ENCODE measurements around the gene ZSCAN30.

DNA sequence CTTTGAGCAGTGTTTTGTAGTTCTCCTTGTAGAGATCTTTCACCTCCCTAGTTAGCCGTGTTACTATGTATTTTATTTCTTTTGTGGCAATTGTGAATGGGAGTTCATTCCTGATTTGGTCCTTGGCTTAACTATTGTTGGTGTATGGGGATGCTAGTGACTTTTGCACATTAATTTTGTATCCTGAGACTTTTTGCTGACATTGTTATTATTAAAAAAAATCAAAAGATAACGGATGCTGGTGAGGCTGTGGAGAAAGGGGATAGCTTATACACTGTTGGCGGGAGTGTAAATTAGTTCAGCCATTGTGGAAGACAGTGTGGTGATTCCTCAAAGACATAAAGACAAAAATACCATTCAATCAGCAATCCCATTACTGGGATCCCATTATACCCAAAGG is 66.2 kb downstream of the ZSCAN30 start:
- TF ChIP-seq, protein P1, sequence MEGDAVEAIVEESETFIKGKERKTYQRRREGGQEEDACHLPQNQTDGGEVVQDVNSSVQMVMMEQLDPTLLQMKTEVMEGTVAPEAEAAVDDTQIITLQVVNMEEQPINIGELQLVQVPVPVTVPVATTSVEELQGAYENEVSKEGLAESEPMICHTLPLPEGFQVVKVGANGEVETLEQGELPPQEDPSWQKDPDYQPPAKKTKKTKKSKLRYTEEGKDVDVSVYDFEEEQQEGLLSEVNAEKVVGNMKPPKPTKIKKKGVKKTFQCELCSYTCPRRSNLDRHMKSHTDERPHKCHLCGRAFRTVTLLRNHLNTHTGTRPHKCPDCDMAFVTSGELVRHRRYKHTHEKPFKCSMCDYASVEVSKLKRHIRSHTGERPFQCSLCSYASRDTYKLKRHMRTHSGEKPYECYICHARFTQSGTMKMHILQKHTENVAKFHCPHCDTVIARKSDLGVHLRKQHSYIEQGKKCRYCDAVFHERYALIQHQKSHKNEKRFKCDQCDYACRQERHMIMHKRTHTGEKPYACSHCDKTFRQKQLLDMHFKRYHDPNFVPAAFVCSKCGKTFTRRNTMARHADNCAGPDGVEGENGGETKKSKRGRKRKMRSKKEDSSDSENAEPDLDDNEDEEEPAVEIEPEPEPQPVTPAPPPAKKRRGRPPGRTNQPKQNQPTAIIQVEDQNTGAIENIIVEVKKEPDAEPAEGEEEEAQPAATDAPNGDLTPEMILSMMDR (conservative IDR thresholded peaks at IDR 0.05 in 1 of 2, IDR thresholded peaks at IDR 0.05 in 1 of 2; ENCODE audit: extremely low read depth in 1 of 2, insufficient read depth in 1 of 2, low read depth in 1 of 2, low read length in 2 of 2), result no peak
- no peak for TF ChIP-seq EZH2 (IDR thresholded peaks at IDR 0.05; ENCODE audit: borderline replicate concordance, low read length)

Data from mammary epithelial cell (primary cell).